NCI-H2081 (cell line): ENCODE data around the gene ITPKB.
A peak's percentile ranks its signal among the peaks of the same experiment; 100 is the strongest.
"Not testable (repeated sequence)": the region's sequence is repeated elsewhere in the genome, so short reads cannot be mapped to it uniquely, and the experiment has no call there.

Experiments used
- DNase-seq, 2 experiments: peaks; one replicate each; lab custom pipeline; 2025; lab: John Stamatoyannopoulos, UW

ITPKB gene

DNA sequence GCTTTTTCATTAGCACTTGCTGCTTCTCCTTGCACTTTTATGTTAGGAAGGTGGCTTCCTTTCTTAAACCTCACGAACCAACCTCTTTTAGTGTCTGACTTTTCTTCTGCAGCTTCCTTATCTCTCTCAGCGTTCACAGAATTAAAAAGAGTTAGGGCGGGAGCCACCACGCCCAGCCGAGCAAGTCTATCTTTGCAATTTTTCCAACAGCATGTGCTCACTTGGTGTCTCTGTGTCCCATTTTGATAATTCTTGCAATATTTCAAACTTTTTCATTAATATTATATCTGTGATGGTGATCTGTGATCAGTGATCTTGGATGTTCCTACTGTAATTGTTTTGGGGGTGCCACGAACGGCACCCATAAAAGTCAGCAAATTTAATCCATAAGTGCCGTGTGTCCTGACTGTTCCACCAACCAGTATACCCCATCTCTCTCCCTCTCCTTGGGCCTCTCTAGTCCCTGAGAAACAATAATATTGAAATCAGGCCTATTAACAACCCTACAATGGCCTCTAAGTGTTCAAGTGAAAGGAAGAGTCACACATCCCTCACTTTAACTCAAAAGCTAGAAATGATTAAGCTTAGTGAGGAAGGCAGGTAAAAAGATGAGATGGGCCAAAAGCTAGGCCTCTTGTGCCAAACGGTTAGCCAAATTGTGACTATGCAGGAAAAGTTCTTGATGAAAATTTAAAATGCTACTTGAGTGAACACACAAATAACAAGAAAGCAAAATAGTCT is 15.9 kb upstream of the ITPKB start:
- no peak for DNase-seq

DNA sequence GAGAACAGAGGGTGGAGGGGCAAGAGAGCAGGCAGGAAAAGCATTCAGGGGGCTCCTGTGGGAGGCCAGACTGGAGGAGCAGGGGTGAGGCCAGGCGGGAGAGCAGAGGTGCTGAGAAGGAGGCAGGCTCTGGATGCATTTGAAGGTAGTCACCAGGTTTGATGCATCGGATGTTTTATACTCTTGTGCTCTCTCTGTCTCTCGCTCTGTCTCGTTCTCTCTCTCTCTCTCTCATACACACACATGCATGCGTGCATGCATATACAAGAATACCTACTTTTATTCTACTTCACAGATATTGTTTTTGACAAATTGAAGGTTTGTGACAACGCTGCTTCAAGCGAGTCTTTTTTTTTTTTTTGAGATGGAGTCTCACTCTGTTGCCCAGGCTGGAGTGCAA is 15.0 kb upstream of the ITPKB start:
- no peak for DNase-seq

DNA sequence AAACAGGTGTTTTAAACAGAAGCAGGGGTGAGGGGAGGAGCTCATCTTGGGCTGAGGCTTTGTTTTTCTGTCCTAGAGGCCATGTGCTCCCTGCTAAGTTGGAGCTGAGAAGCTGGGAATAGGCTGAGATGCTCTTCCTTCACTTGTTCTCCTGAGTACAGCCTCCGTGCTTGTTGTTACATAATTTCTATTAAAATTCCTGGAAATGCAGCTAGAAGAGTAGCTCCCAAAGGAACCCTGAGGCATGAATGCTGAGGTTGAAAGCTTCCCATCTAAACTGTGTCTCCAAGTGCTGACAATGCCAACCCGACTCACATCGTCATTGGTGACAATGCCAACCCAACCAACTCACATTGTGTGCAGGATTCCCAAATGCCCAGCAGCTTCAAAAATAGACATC is 12.6 kb upstream of the ITPKB start:
- DNase-seq, result no peak

DNA sequence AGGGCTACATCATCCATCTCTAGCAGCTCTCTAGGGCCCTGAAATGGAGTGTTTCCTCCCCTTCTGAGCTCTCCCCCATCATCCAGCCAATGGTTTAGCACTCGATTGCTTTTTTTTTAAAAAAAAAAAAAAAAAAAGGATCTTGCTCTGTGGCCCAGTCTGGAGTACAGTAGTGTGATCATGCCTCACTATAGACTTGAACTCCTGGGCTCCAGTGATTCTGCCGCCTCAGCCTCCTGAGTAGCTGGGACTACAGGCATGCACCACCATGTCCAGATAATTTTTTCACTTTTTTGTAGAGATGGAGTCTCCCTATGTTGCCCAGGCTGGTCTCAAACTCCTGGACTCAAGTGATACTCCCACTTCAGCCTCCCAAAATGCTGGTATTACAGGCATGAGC is 12.1 kb upstream of the ITPKB start:
- DNase-seq, result no peak

DNA sequence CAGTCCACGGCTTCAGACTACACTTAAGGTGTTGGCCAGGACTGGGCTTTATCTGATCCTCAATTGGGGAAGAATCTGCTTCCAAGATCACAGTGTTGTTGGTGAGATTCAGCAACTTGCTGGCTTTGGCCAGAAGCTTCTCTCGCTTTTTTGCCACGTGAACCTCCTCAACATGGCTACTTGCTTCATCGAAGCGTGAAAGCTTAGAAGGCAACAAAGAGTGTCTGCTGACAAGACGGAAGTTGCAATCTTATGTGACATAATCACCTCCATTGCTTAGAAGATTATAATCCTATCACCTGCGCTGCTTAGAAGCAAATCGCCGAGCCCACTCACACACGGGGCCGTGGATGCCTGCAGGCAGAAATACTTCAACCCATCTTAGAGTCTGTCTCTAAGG is 10.4 kb upstream of the ITPKB start:
- DNase-seq, result no peak

DNA sequence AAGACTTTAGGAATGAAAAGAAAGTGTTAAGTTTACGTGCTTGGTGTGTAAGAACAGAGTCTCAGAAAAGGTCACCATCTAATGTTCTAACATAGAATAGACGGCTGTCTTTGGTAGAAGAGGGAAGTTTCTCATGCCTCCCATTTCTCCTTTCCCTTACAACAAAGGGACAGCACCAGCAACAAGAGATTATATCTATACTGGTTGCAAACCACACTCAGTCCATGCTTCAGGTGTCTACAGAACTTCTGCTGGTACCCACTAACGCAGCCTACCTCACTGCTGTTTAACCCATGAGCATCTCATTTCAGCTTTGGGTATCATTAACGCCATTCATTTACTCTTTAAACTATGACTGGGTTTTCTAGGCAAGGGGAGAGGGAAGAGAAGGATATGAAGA is 9.2 kb upstream of the ITPKB start:
- DNase-seq, result no peak

DNA sequence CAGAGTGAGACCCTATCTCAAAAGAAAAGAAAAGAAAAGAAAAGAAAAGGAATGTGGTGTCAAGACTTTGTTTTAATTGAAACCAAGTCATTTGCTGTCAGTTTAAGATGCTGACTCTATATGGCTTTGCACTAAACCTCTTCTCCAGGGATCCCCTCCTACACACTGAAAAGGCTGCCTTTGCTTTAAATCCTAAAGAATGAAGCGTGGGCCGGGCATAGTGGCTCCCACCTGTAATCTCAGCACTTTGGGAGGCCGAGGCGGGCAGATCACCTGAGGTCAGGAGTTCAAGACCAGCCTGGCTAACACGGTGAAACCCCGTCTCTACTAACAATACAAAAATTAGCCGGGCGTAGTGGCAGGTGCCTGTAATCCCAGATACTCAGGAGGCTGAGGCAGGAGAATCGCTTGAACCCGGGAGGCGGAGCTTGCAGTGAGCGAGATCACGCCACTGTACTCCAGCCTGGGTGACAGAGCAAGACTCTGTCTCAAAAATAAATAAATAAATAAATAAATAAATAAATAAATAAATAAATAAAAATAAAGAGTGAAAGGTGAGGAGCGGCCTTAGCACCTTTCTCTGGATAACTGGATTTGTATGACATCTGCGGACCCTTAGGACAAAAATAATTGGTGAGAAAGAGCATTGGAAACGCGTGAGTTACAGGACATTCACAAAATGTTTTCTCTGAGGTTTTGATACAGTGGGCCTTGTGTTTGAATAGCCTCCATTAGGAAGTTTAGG is 8.6 kb upstream of the ITPKB start:
- not testable (repeated sequence) for DNase-seq

DNA sequence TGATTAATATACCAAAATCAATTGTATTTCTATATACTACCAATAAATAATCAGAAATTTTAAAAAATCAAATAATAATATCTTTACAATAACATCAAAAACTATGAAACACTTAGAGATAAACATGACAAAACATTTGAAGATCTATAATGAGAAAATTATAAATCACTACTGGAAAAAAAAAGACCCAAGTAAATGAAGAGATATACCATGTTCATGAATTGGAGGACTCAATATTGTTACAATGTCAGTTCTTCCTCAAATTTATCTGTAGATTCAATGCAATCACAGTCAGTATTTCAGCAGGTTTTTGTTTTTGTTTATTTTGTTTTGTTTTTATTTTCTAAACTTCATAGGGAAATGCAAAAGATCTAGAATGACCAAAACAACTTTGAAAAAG is 4.2 kb upstream of the ITPKB start:
- no peak for DNase-seq

DNA sequence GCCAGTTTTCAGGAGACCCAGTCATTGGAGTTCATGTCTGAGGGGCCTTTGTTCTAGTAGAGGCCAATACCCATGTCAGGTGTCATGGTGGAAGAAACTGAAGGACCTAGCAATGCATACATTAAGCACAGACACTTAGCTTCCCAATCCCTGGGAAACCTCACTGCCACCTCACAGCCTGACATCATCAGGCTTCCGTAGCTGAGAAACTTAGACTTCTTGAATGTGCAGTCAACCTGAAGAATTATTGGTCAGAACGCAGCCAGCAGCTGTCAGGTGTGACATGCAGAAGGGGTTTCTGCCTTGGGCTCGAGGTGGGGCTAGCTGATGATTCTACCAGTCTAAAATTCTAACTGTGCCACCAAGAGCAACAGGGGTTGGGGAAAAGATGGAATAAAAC is 1.9 kb upstream of the ITPKB start:
- DNase-seq, result no peak

DNA sequence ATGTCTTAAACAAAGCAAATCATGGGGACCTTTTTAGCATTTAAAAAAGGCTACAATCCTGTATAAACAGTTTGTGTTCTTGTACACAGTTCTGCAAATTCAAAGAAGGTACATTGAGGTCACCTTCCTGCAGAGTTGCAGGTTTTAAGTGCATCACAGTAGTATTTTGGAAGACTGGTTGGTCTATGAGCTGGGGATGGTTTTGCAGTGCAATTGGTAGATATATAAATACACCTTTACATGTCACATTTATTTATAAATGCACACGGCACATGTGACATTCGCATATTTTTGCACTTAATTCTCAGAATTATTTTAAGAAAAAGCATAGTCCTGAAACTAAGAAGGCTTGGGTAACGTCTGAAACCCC is 599 bp upstream of the ITPKB start:
- DNase-seq, result no peak

DNA sequence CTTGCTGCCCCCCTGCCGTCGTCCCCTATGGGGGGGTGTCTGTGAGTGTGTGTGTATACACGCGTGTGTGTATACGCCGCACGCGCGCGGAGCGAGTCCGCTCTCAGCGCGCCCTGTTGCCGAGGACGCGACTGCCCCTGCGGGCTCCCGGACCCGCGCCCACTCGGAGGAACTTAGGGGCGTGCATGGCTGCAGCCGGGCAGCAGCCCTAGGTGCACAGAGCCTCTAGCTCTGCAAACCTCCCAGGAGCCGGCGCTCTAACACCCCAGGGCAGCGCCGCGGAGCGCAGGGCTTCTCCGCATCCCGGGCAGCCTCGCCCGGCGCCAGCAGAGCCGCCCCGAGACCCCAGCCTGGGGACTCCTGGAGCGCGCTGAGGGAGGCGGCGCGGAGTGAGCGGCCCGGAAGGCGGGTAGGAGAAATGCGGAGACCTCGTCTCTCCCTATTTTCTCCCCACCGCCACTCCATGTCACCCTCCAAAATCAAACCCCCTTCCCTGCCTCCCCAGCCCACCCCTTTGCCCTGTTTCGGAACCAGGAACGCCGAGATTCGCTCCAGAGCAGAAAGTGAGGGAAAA is 574 bp downstream of the ITPKB start:
- DNase-seq, result peak; percentile 74 to 75

DNA sequence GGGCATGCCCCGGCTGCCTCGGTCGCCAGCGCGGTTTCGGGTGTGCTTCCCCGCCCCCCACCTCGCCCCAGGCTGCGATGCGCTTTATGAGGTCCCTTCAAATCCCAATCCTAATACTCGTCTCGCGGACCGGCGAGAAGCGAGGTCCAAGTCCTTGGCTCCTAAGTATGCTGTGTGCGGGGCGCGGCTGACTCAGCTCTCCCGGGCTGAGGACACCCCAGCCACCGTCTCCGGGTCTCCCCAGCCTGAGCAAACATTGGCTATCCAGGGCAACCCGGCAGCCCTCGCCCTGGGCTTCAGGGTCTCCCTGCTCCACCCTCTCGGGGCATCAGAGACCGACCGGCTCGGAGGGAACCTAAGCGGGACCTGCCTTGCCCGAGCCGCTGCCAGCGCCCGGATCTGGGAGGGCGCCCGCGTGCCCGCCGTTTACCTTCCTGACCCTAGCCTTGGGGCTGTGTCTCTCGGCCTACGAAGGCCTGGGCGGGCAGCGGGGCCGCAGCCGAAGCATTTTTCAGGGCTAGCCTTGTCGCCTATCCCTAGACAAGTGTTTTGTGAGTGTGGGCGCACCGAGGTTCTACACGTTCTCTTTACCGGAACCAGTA is 1.2 kb downstream of the ITPKB start:
- DNase-seq, result peak; percentile 6 to 58

DNA sequence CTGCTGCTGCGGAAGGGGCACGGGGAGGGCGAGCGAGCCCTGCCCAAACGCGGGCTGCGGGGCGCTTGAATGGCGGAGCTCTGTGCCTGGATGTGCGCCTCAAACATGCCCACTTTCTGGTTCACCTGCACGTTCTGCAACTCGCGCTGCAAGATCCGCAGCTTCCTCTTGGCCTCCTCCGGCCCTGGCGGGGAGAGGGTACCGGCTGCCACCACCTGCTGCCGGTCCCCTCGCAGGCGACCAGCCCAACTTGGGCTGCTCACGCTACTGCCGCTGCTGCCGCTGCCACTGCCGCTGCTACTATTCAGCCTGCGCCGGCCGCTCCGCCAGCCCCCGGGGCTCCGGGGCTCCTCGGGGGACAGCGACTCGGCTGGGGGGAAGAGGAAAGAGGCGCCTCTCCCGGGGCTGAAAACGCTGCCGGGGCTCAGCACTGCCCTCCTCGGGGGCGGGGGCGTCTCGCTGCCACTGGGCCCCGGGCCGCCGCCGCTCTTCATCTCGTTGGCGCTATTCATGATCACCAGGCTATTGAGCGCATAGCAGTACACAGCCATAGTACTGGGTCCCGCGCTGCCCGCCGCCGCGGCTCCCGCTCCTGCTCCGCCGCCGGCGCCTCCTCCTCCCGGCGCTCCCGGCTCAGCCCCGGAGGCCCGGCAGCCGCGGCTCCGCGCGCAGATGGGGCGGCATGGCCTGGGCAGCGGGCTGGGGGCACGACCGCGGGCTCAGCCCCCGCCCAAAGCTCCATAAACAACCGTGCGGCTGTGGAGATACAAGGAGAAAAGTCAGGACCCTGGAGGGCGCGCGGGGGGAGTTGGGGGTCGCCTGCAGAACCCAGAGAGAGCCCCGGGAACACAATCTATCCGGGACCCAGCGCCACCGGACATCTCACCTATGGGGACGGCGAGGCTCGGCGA is 1.9 kb downstream of the ITPKB start:
- DNase-seq, result no peak

DNA sequence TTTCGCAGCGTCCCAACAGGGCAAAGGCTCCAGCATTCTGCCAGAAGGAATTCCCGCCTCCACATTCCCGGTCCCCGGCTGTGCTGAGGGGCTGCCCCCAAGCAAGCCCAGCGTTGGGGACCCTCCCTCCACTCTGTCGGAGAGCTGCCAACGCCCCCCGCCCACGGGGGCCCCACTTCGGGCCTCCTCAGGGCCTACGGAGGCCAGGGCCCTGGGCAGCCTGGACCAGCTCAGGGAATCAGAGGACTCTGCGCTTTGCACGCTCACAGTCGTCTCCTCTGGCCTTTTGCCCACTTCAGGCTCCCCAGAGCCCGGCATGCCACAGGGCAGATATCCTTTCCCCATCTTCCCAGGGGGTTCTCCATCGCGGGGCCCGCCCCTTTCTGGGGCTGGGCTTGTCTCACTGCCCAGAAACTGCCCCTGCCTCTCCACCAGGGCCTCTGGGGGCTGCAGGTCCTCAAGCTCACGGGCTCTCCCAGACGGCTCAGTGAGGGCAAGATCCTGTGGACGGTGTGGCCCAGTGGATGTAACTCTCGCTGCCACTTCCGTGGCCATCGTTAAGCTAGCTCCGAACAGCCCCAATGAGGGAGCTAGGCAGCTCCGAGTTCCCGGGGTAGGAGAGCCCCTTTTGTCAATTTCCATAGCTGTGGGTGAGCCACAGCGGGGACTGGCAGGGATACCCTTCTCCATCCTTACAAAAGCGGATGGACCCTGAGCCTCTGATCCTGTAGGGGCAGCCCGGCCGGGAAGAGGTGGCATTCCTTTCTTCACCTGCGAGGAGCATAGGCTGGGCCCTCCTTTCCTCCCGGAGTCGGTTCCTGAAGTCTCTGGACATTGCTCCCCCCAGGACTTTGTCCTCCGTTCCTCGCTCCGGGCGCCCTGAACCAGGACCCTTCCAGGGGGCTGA is 2.8 kb downstream of the ITPKB start:
- no peak for DNase-seq

DNA sequence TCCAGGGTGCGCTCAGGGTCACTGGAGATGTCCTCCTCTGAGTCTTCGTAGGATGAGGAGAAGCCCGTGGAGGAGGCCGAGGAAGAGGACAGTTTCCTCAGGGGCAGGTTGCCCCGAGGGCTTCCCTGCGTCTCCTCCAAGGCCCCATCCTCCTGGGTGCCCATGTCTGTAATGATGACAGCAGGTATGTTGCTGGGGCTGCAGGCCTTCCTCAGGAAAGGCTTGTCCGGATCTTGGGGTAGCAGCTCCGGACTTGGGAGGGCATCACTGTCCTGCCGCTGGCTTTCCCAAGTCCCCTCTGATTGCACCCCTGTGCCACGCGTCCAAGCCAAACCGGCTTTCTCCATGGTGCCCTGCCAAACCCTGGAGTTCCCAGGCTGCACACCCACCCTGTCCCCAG is 3.5 kb downstream of the ITPKB start:
- DNase-seq, result no peak

DNA sequence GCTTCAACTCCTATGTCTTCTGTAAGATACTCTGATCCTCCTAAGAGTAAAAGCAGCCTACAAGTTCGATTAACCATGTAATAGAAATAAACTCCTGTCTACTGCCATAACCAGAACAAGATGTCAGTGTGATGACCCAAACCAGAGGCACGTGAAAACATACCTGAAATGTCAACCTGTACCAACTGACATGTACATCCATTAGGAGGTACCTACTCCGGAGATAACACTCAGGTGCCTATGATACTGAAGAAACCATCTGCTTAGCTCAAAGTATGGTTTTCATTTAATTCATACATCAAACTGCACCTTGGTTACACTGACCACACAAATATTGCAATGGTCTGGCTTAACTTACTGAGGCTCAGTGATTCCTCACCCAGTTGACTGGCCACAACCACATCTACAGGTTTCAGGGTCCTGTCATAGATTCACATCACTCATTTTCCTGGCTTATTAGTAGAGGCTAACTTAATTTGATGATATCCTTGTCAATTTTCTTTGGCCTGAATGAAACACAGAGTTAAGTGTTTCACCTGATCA is 4.4 kb downstream of the ITPKB start:
- no peak for DNase-seq

DNA sequence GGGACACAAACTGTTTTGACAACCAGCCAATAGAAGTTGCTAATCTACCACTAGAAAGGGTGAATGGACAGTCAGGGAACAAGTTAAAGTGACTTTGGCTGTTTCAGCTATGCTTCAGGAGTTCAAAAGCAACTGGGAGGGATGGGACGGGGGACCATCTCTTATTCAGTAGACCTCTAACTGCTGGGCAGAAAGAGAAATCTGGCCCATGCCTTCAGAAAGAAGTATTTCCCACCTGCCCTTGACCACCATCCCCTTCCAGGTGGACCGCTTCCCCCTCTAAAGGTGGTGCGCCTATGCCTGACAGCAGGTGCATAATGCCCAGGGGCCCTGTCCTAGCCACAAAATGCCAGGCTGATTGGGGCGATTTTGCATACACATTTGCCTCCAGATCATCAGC is 5.2 kb downstream of the ITPKB start:
- DNase-seq, result no peak

DNA sequence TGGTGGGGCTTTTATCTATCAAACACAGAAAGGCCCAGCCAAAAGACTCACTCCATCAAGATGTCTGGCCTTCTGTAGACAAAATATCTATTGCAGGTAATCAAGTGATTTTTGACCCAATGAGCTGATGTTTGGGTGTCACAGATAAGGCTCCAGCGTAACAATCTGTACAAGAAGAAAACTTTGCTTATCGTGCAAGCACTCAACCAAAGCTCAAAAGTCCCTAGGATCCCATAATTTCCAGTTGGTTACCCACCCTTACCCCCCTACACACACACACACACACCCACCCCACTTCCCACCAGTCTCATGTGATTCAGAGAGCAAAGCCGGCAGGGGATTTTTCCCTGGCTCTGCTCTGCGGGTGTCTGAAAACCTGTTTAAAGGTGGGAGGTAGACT is 5.8 kb downstream of the ITPKB start:
- no peak for DNase-seq

DNA sequence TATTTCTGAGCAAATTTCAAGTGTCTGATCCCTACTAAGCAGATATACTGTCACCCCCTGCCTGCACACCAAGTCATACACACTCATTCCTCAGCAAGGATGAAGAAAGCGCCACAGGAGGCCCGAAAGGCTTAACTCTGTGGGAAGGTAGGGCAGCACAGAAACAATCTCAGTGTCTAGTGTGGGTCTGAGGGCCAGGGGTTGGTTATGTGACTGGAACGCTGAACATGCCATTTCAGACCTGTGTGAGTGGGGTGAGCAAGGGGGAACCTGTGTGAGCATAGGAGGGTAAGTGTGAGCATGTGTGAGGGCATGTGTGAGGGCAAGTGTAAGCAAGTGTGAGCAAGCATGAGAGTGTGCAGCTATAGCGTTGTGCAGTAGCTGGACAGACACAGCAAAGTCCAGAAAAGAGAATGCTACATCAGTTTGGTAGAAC is 6.2 kb downstream of the ITPKB start:
- DNase-seq, result no peak

DNA sequence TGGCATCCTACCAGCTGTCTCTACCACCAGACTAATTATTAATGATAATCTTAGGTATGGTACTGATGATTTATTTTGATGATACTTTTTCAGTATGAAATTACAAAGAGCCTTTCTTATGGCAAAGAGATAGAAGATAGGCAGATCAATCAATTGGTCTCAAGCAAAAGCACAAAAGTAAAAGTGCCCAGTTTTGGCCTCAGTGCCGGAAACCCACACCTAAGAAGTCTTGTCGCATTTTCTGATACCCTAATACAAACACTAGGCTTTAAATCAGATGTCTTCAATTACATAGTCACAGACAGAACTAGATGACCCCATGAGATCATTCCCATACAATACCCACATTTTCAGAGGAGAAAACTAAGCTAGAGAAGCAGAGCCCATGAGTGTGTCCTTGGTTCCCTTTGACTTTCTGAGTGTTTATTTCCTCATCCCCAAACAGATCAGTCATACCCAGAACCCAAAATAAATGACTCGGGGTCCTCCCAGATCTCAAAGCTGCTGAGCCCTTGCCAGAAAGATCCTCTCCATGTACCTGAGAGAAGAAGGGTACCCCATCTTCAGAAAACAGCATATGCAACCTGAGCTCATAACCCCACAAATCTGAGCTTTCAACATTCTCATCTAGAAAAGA is 7.7 kb downstream of the ITPKB start:
- DNase-seq, result no peak
